ENCODE results near the gene DRC7.

Gene DRC7

DNA sequence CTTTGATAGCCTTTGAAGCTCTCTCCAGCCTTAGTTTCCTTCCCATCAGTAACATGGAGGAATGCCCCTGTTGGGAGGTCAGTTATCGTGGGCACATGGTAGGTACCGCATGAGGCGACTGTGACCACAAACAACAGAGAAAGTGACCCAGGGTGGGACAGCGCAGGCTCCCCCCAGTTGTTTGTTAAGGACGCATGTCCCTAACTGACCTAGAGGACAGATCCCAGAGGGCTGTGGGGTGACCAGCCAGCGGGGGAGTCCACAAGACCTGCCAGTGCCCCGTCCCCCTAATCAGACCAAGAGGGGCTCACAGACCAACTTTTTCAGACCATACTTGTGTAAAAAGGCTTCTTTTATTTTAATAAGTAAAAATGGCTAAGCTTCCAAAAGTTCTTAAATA, 63.3 kb downstream of the DRC7 start:
- no peaks in the 10 kb centered on the region for H3K27me3 ChIP-seq (ENCODE audit: insufficient read depth, low read length, poor library complexity)
- no peak overlapping the region for H2AK5ac ChIP-seq (ENCODE audit: low read length)
- no CpG with 5 or more reads among the region's 7 CpGs for WGBS (ENCODE audit: extremely low coverage, insufficient coverage, low lambda C conversion rate)
- no peak overlapping the region for H4K5ac ChIP-seq (ENCODE audit: low read length)
- H3K4me3 ChIP-seq (ENCODE audit: low read length): no peak overlapping the region
- DNase-seq: no peak
- H2BK5ac ChIP-seq (ENCODE audit: low read length): no peak overlapping the region
- no peak overlapping the region for H2BK120ac ChIP-seq (ENCODE audit: low read depth, low read length)
- H3K4me1 ChIP-seq (ENCODE audit: control insufficient read depth, low read depth, low read length): peaks cover 2% of the 10 kb centered on the region
- no peak overlapping the region for H2BK15ac ChIP-seq (replicated peaks; ENCODE audit: low read depth)
- peaks cover 7% of the 10 kb centered on the region for H3K36me3 ChIP-seq (ENCODE audit: control insufficient read depth, insufficient read depth, low read length)
- no peak overlapping the region for H3K23ac ChIP-seq (ENCODE audit: low read length)
- H3K18ac ChIP-seq (ENCODE audit: low read length): no peak overlapping the region
- peak overlapping the region; percentile 7 for H3K56ac ChIP-seq (ENCODE audit: low read length)
- no peak overlapping the region for H4K8ac ChIP-seq (ENCODE audit: low read depth, low read length)
- H3K79me1 ChIP-seq (ENCODE audit: low read length): no peaks in the 10 kb centered on the region
- no peaks in the 10 kb centered on the region for H3K79me2 ChIP-seq (ENCODE audit: control insufficient read depth, insufficient read depth, low read length)
- H3K27ac ChIP-seq (ENCODE audit: low read depth, low read length): no peak overlapping the region
- H3K4me2 ChIP-seq (ENCODE audit: low read length): no peak overlapping the region
- H3K9ac ChIP-seq (ENCODE audit: low read length): no peak overlapping the region
- H3K4ac ChIP-seq (ENCODE audit: low read depth, low read length): no peak overlapping the region

DNA sequence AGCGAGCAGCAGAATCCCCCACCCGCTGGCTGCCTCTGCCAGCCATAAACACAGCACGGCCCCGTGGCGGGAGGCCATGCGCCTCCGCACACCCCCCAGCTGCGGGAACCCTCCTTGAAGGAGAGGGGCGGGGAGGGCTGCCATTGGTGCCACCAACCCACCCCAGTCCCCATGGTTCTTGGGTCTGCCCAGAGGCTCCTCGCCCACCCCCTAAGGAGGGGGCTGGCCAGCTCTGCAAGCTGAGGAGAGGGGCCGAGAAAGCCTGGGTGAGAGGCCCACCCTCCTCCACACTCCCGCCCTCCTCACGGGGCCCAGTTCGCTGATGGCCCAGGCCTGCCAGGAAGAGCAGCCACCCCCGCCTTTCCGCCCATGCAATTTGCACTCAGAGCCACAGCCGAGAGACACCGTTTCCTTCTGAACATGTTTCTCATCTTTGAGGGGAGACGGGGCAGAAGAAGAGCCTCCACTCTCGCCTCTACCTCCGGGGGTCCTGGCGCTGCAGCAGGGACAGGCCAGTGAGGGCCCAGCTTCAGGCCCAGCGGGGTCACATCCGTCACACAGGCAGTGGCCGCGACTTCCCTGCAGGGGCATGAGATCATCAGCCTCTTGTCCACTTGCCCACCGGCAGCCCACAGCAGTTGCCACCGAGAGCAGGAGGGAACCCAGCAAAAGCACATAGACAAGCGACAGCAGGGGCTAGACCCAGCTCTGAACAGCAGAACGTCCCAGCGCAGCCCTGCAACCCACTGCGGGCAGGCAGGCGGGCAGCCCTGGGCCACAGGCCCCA, 63.9 kb downstream of the DRC7 start:
- Histone ChIP-seq H2BK120ac (ENCODE audit: low read depth, low read length) (no peak overlapping the region), H4K5ac (ENCODE audit: low read length) (no peak overlapping the region), H3K36me3 (ENCODE audit: control insufficient read depth, insufficient read depth, low read length) (peaks cover 7% of the 10 kb centered on the region), H3K18ac (ENCODE audit: low read length) (no peak overlapping the region), H3K4ac (ENCODE audit: low read depth, low read length) (no peak overlapping the region), H2BK15ac (replicated peaks; ENCODE audit: low read depth) (no peak overlapping the region), H3K23ac (ENCODE audit: low read length) (no peak overlapping the region), H2BK5ac (ENCODE audit: low read length) (no peak overlapping the region), H3K79me2 (ENCODE audit: control insufficient read depth, insufficient read depth, low read length) (no peaks in the 10 kb centered on the region), H3K56ac (ENCODE audit: low read length) (no peak overlapping the region), H3K4me3 (ENCODE audit: low read length) (no peak overlapping the region), H3K4me2 (ENCODE audit: low read length) (no peak overlapping the region), H3K79me1 (ENCODE audit: low read length) (no peaks in the 10 kb centered on the region), H4K8ac (ENCODE audit: low read depth, low read length) (no peak overlapping the region), H3K27me3 (ENCODE audit: insufficient read depth, low read length, poor library complexity) (no peaks in the 10 kb centered on the region), H3K27ac (ENCODE audit: low read depth, low read length) (no peak overlapping the region), H3K4me1 (ENCODE audit: control insufficient read depth, low read depth, low read length) (peaks cover 2% of the 10 kb centered on the region), H3K9ac (ENCODE audit: low read length) (no peak overlapping the region), H2AK5ac (ENCODE audit: low read length) (no peak overlapping the region)
- DNase-seq: no peak
- WGBS (ENCODE audit: extremely low coverage, insufficient coverage, low lambda C conversion rate): no CpG with 5 or more reads among the region's 33 CpGs

DNA sequence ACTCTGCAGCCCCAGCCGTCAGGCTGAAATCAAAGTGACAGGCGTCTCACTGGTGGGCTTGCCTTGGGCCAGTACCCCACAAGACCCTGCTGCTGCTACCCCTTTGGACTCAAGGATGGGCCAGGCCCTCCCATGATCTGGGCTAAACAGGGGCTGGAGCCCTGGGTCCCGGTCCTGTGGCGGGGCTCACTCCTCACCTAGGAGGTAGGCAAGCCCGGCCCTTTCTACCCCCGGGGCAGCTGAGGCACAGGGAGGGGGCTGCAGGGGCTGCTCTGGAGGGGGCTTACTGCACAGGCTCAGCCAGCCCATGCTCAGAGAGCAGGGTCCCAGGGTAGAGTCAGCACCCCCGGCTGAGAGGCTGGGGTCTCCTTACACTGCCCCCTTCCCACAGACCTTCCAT, 64.5 kb downstream of the DRC7 start:
- peak; percentile 7 for DNase-seq
- no peaks in the 10 kb centered on the region for H3K79me2 ChIP-seq (ENCODE audit: control insufficient read depth, insufficient read depth, low read length)
- no peak overlapping the region for H3K27ac ChIP-seq (ENCODE audit: low read depth, low read length)
- H3K79me1 ChIP-seq (ENCODE audit: low read length): no peaks in the 10 kb centered on the region
- H3K23ac ChIP-seq (ENCODE audit: low read length): no peak overlapping the region
- no peak overlapping the region for H2AK5ac ChIP-seq (ENCODE audit: low read length)
- H3K4me2 ChIP-seq (ENCODE audit: low read length): no peak overlapping the region
- no peak overlapping the region for H2BK5ac ChIP-seq (ENCODE audit: low read length)
- H2BK15ac ChIP-seq (replicated peaks; ENCODE audit: low read depth): no peak overlapping the region
- no peak overlapping the region for H3K9ac ChIP-seq (ENCODE audit: low read length)
- no peaks in the 10 kb centered on the region for H3K27me3 ChIP-seq (ENCODE audit: insufficient read depth, low read length, poor library complexity)
- no peak overlapping the region for H3K4ac ChIP-seq (ENCODE audit: low read depth, low read length)
- H3K4me1 ChIP-seq (ENCODE audit: control insufficient read depth, low read depth, low read length): peaks cover 2% of the 10 kb centered on the region
- H4K5ac ChIP-seq (ENCODE audit: low read length): no peak overlapping the region
- H4K8ac ChIP-seq (ENCODE audit: low read depth, low read length): no peak overlapping the region
- H3K56ac ChIP-seq (ENCODE audit: low read length): no peak overlapping the region
- no peak overlapping the region for H2BK120ac ChIP-seq (ENCODE audit: low read depth, low read length)
- WGBS (ENCODE audit: extremely low coverage, insufficient coverage, low lambda C conversion rate): no CpG with 5 or more reads among the region's 7 CpGs
- H3K36me3 ChIP-seq (ENCODE audit: control insufficient read depth, insufficient read depth, low read length): peaks cover 7% of the 10 kb centered on the region
- no peak overlapping the region for H3K4me3 ChIP-seq (ENCODE audit: low read length)
- no peak overlapping the region for H3K18ac ChIP-seq (ENCODE audit: low read length)

DNA sequence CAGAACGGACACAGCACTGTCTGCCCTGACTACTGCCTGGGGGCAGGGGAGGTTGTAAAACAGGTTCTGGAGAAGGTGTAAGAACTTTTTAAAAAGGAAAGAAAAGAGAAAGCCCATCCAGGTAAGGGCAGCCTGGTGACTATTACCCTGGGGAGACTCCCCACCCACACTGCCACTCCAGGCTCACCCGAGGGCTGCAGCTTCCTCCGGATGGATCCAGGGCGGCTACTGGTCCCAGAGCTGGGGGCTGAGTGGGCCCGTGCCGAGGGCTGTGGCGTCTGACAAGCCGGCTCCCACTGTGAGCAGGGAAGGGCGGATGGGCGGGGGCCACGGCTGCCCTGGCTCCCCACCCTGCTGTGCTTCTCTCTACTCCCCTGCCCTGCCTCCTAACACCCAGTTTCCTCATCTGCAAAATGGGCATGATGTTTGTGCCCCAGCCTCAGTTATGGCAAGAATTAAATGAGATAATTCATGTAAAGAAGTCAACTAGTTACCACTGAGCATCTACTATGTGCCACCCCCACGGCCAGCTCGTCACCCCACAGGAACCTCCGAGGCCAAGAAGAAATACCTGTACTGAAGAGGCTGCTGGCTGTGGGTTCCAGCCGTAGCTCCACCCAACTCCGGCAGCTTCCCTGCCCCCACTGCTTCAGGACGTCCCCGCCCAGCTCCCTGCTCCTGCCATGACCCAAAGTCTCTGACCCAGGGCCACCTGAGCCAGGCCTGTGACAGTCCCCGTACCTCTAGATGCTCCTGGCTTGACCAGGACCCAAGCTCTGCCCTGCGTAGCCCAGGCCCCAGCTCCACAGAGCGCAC, 65.1 kb downstream of the DRC7 start:
- no peak overlapping the region for H4K8ac ChIP-seq (ENCODE audit: low read depth, low read length)
- no peak overlapping the region for H2BK5ac ChIP-seq (ENCODE audit: low read length)
- DNase-seq: peak; percentile 75
- H2BK15ac ChIP-seq (replicated peaks; ENCODE audit: low read depth): no peak overlapping the region
- H3K27ac ChIP-seq (ENCODE audit: low read depth, low read length): no peak overlapping the region
- H4K5ac ChIP-seq (ENCODE audit: low read length): no peak overlapping the region
- H3K4me1 ChIP-seq (ENCODE audit: control insufficient read depth, low read depth, low read length): peaks cover 2% of the 10 kb centered on the region
- no peak overlapping the region for H2BK120ac ChIP-seq (ENCODE audit: low read depth, low read length)
- H2AK5ac ChIP-seq (ENCODE audit: low read length): no peak overlapping the region
- no peak overlapping the region for H3K4me2 ChIP-seq (ENCODE audit: low read length)
- H3K18ac ChIP-seq (ENCODE audit: low read length): no peak overlapping the region
- no peaks in the 10 kb centered on the region for H3K27me3 ChIP-seq (ENCODE audit: insufficient read depth, low read length, poor library complexity)
- H3K9ac ChIP-seq (ENCODE audit: low read length): no peak overlapping the region
- H3K4me3 ChIP-seq (ENCODE audit: low read length): no peak overlapping the region
- no peak overlapping the region for H3K4ac ChIP-seq (ENCODE audit: low read depth, low read length)
- no CpG with 5 or more reads among the region's 21 CpGs for WGBS (ENCODE audit: extremely low coverage, insufficient coverage, low lambda C conversion rate)
- H3K79me2 ChIP-seq (ENCODE audit: control insufficient read depth, insufficient read depth, low read length): no peaks in the 10 kb centered on the region
- H3K23ac ChIP-seq (ENCODE audit: low read length): no peak overlapping the region
- H3K36me3 ChIP-seq (ENCODE audit: control insufficient read depth, insufficient read depth, low read length): peaks cover 7% of the 10 kb centered on the region
- peak overlapping the region; percentile 42 for H3K56ac ChIP-seq (ENCODE audit: low read length)
- H3K79me1 ChIP-seq (ENCODE audit: low read length): no peaks in the 10 kb centered on the region

DNA sequence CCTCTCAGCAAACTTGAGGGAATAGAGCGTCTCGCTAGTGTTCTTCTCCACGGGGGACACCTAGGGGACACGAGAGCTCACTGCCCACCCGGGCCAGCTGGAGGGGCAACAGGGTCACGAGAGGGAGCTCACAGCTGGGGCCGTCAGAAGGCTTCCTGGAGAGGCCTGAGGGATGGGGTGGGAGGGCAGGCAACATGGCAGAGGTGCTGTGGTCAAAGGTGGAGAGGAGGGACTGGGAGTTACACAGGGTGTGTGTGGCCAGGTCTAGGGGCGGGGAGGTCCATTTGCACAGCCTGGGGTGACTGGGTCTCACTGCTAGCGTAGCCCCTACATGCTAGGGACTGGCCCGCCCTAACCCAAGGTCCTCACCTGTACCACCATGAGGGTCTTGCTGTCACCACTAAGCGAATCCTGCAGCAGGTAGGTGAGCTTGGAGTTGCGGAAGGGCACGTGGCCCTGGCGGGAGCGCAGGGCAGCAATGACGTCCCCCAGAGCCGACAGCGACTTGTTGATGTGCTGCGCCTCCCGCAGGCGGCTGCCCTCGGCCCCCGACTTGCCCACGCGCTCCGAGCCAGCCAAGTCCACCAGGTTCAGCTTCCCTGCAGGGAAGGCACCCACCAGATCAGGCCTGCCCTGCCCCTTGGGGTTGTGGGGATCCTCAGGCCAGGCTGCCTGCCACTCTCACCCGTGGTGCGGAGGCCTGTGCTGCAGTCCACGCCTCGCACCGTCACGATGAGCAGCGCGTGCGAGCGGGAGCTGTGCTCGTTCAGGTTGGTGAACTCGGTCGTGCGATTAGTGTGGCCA, 66.0 kb downstream of the DRC7 start:
- H3K79me2 ChIP-seq (ENCODE audit: control insufficient read depth, insufficient read depth, low read length): no peaks in the 10 kb centered on the region
- no peak overlapping the region for H3K27ac ChIP-seq (ENCODE audit: low read depth, low read length)
- no peak overlapping the region for H2BK120ac ChIP-seq (ENCODE audit: low read depth, low read length)
- H3K4me2 ChIP-seq (ENCODE audit: low read length): no peak overlapping the region
- H3K23ac ChIP-seq (ENCODE audit: low read length): no peak overlapping the region
- no peaks in the 10 kb centered on the region for H3K79me1 ChIP-seq (ENCODE audit: low read length)
- peaks cover 7% of the 10 kb centered on the region for H3K36me3 ChIP-seq (ENCODE audit: control insufficient read depth, insufficient read depth, low read length)
- no peak overlapping the region for H2AK5ac ChIP-seq (ENCODE audit: low read length)
- H3K27me3 ChIP-seq (ENCODE audit: insufficient read depth, low read length, poor library complexity): no peaks in the 10 kb centered on the region
- H4K8ac ChIP-seq (ENCODE audit: low read depth, low read length): no peak overlapping the region
- no peak overlapping the region for H3K4ac ChIP-seq (ENCODE audit: low read depth, low read length)
- no peak overlapping the region for H2BK5ac ChIP-seq (ENCODE audit: low read length)
- peak overlapping the region; percentile 35 for H3K56ac ChIP-seq (ENCODE audit: low read length)
- no peak overlapping the region for H4K5ac ChIP-seq (ENCODE audit: low read length)
- H3K4me3 ChIP-seq (ENCODE audit: low read length): no peak overlapping the region
- H3K4me1 ChIP-seq (ENCODE audit: control insufficient read depth, low read depth, low read length): peaks cover 2% of the 10 kb centered on the region
- WGBS (ENCODE audit: extremely low coverage, insufficient coverage, low lambda C conversion rate): no CpG with 5 or more reads among the region's 40 CpGs
- H3K9ac ChIP-seq (ENCODE audit: low read length): no peak overlapping the region
- H3K18ac ChIP-seq (ENCODE audit: low read length): no peak overlapping the region
- H2BK15ac ChIP-seq (replicated peaks; ENCODE audit: low read depth): no peak overlapping the region
- peak; percentile 9 for DNase-seq
